Gastrocnemius medialis (tissue), 4 donors: Measurements from ENCODE around the gene CCDC171. TPM values are rescaled to one million over a fixed set of nuclear protein-coding genes. Genes with fewer than 3 reads are reported as not detected.

ENCODE experiments used
- ATAC-seq, 2 donors: fragments of 150-250 bp; one replicate each; pipeline ENCODE4 v1.9.1; 2016
- DNase-seq, 2 donors: peaks; one replicate each; pipeline ENCODE4 v3.0.0-alpha.2; 2019
- H3K27ac ChIP-seq, 4 donors: fragments of 200-600 bp; sonication (generic); 1 replicate in 1 of 4; 2 replicates in 3 of 4; pipeline ENCODE4 v1.5.1; 2016 to 2018; ENCODE audit warnings: mild to moderate bottlenecking in 2 of 4, moderate library complexity in 1 of 4
- H3K27me3 ChIP-seq, 3 donors: fragments of 200-600 bp; sonication (generic) in 2 of 3; 1 replicate in 1 of 3; 2 replicates in 2 of 3; pipeline versions ENCODE4 v1.5.1 to v1.6.0; 2016 to 2019; ENCODE audit warnings: mild to moderate bottlenecking in 1 of 3, moderate library complexity in 1 of 3
- H3K36me3 ChIP-seq, 2 donors: fragments of 200-600 bp; sonication (generic) in 1 of 2; one replicate each; pipeline ENCODE4 v1.5.1; 2017 to 2018
- H3K4me1 ChIP-seq, 2 donors: fragments of 200-600 bp; sonication (generic) in 1 of 2; one replicate each; pipeline ENCODE4 v1.5.1; 2016 to 2017; ENCODE audit warnings: mild to moderate bottlenecking in 2 of 2
- H3K4me3 ChIP-seq, 4 donors: fragments of 200-600 bp; sonication (generic) in 3 of 4; 1 replicate in 1 of 4; 2 replicates in 3 of 4; pipeline ENCODE4 v1.5.1; 2016 to 2019; ENCODE audit warnings: mild to moderate bottlenecking in 2 of 4
- H3K9me3 ChIP-seq, 3 donors: fragments of 200-600 bp; sonication (generic) in 2 of 3; 1 replicate in 1 of 3; 2 replicates in 2 of 3; pipeline ENCODE4 v1.5.1; 2016 to 2019
- CTCF ChIP-seq, 5 experiments: fragments of 450-650 bp in 3 of 5; fragments of 200-600 bp in 2 of 5; sonication (generic) in 2 of 5; IDR thresholded peaks in 4 of 5; conservative IDR thresholded peaks in 1 of 5; 1 replicate in 4 of 5; 2 replicates in 1 of 5; pipeline ENCODE4 v1.5.1; 2016 to 2019; ENCODE audit warnings: antibody characterized with exemption in 5 of 5, mild to moderate bottlenecking in 3 of 5, moderate library complexity in 3 of 5
- POLR2A ChIP-seq, 2 donors: fragments of 450-650 bp; IDR thresholded peaks; one replicate each; pipeline ENCODE4 v1.6.1; 2017; ENCODE audit warnings: antibody characterized with exemption in 2 of 2, mild to moderate bottlenecking in 2 of 2, moderate library complexity in 2 of 2
- in situ Hi-C, 4 donors: fragments of 200-750 bp; cut with MboI; loops; one replicate each; pipeline versions ENCODE4 v1.15.0 to v1.8.0; 2017; ENCODE audit warnings: low sequenced_read_pairs in 4 of 4
- intact Hi-C: fragments of 100-400 bp; cut with DNase I; formaldehyde crosslinking; loops from one replicate; pipeline ENCODE4 v1.15.1; 2023; ENCODE audit warnings: low total_unique reads
- total RNA-seq, 4 donors: library from RNA; depleted of rRNA; stranded (reverse); fragments of >200 nt; gene quantifications; one replicate each; pipeline versions ENCODE4 v1.1.0 to v1.2.3, GENCODE V29; 2016

Gene CCDC171
- total RNA-seq, 4 donors from 2014 or later = 0.61 to 1.7 (median 1.3) TPM

- Histone ChIP-seq H3K36me3 (no peaks in the 10 kb centered on the region), H3K4me1 (no peaks in the 10 kb centered on the region), H3K27ac (no peak overlapping the region), H3K4me3 (no peak overlapping the region), H3K9me3 (no peaks in the 10 kb centered on the region), H3K27me3 (no peaks in the 10 kb centered on the region)
- in situ Hi-C loops = no loop called here
- TF ChIP-seq POLR2A (IDR thresholded peaks at IDR 0.05) = no peak
- TF ChIP-seq CTCF (IDR thresholded peaks at IDR 0.05 in 4 of 5, conservative IDR thresholded peaks at IDR 0.05 in 1 of 5) = no peak
- intact Hi-C loops = no loop called here
- DNase-seq = no peak
- ATAC-seq = no peak
These were observed 33.0 kb upstream of the CCDC171 start for GRCh38 chr9:15519831-15520230.

GRCh38 chr9:15521254-15521653 is 31.6 kb upstream of the CCDC171 start:
- Histone ChIP-seq H3K27ac (no peak overlapping the region), H3K4me1 (no peaks in the 10 kb centered on the region), H3K4me3 (no peak overlapping the region), H3K27me3 (no peaks in the 10 kb centered on the region), H3K36me3 (no peaks in the 10 kb centered on the region), H3K9me3 (no peaks in the 10 kb centered on the region)
- TF ChIP-seq CTCF (IDR thresholded peaks at IDR 0.05 in 4 of 5, conservative IDR thresholded peaks at IDR 0.05 in 1 of 5) = no peak
- no peak for TF ChIP-seq POLR2A (IDR thresholded peaks at IDR 0.05)
- intact Hi-C loops = no loop called here
- DNase-seq (no peak), ATAC-seq (no peak)
- in situ Hi-C loops = no loop called here

- intact Hi-C loops = no loop called here
- ATAC-seq (no peak), DNase-seq (no peak)
These were observed 30.6 kb upstream of the CCDC171 start for GRCh38 chr9:15522130-15522755.

GRCh38 chr9:15524845-15525455 is 27.9 kb upstream of the CCDC171 start:
- DNase-seq (no peak), ATAC-seq (no peak)
- no peak overlapping the region for H3K27ac ChIP-seq
- no peaks in the 10 kb centered on the region for H3K4me1 ChIP-seq
- no peaks in the 10 kb centered on the region for H3K27me3 ChIP-seq
- no peaks in the 10 kb centered on the region for H3K9me3 ChIP-seq
- TF ChIP-seq POLR2A (IDR thresholded peaks at IDR 0.05) (no peak), CTCF (IDR thresholded peaks at IDR 0.05 in 4 of 5, conservative IDR thresholded peaks at IDR 0.05 in 1 of 5) (no peak)
- intact Hi-C loops (no loop called here), in situ Hi-C loops (no loop called here)
- H3K36me3 ChIP-seq = no peaks in the 10 kb centered on the region
- H3K4me3 ChIP-seq = no peak overlapping the region

More at GRCh38 chr9:15522130-15522755, 30.6 kb upstream of the CCDC171 start:
- Histone ChIP-seq H3K36me3 (no peaks in the 10 kb centered on the region), H3K4me1 (no peaks in the 10 kb centered on the region), H3K4me3 (no peak overlapping the region), H3K9me3 (no peaks in the 10 kb centered on the region), H3K27ac (no peak overlapping the region), H3K27me3 (no peaks in the 10 kb centered on the region)
- TF ChIP-seq POLR2A (IDR thresholded peaks at IDR 0.05) = no peak
- TF ChIP-seq CTCF (IDR thresholded peaks at IDR 0.05 in 4 of 5, conservative IDR thresholded peaks at IDR 0.05 in 1 of 5) = no peak
- in situ Hi-C loops = no loop called here
